HepG2 (cell line): ENCODE data around the gene LCAT. TPM values are rescaled to one million over a fixed set of nuclear protein-coding genes. Genes with fewer than 3 reads are reported as not detected.

Source experiments
- ATF3 ChIP-seq: sonication (generic); formaldehyde crosslinking; IDR thresholded peaks from 2 replicates; pipeline ENCODE4 v1.4.0; 2020; ENCODE audit warnings: missing genetic modification reagents
- EHMT2 ChIP-seq: fragments of 200-600 bp; sonication (generic); IDR thresholded peaks from 2 replicates; pipeline ENCODE4 v1.7.0; 2017; ENCODE audit warnings: antibody characterized with exemption, low read depth, low read length, borderline replicate concordance
- HNF4G ChIP-seq, 2 experiments: sonication (generic) in 1 of 2; formaldehyde crosslinking in 1 of 2; IDR thresholded peaks; 2 replicates each; pipeline versions ENCODE4 v1.4.0 to v1.6.1; 2011 to 2020; ENCODE audit warnings: borderline replicate concordance in 2 of 2, low read depth in 2 of 2, mild to moderate bottlenecking in 2 of 2, low read length in 1 of 2, missing genetic modification reagents in 1 of 2, moderate library complexity in 1 of 2
- MAFG ChIP-seq: sonication (generic); formaldehyde crosslinking; IDR thresholded peaks from 2 replicates; pipeline ENCODE4 v1.5.1; 2020; ENCODE audit warnings: mild to moderate bottlenecking, missing genetic modification reagents
- PCBP2 ChIP-seq: fragments of 200-400 bp; formaldehyde crosslinking; optimal IDR thresholded peaks from 2 replicates; pipeline ENCODE3; 2018; ENCODE audit warnings: low read length, low read depth; ENCODE audit not compliant: poor library complexity, severe bottlenecking
- PHF20 ChIP-seq: sonication (generic); formaldehyde crosslinking; IDR thresholded peaks from 2 replicates; pipeline ENCODE4 v1.5.0; 2020; ENCODE audit warnings: mild to moderate bottlenecking, missing genetic modification reagents
- POLR2A ChIP-seq, 2 experiments: IDR thresholded peaks; 2 replicates each; pipeline ENCODE4 v1.6.1; 2011; ENCODE audit warnings: low read depth in 2 of 2, low read length in 2 of 2, mild to moderate bottlenecking in 1 of 2, moderate library complexity in 1 of 2; ENCODE audit not compliant: insufficient read depth in 1 of 2
- POLR2AphosphoS5 ChIP-seq: IDR thresholded peaks from 2 replicates; pipeline ENCODE4 v1.6.1; 2012; ENCODE audit warnings: low read depth, low read length
- PPARG ChIP-seq: conservative IDR thresholded peaks from 2 replicates; pipeline ENCODE4 v1.6.1; 2016; ENCODE audit warnings: missing biosample characterization, missing genetic modification reagents
- RARG ChIP-seq: sonication (generic); formaldehyde crosslinking; IDR thresholded peaks from 2 replicates; pipeline ENCODE4 v1.4.0; 2020; ENCODE audit warnings: low read depth, mild to moderate bottlenecking, missing genetic modification reagents
- RFXANK ChIP-seq: IDR thresholded peaks from 2 replicates; pipeline ENCODE4 v1.6.1; 2016
- STAG1 ChIP-seq: sonication (generic); formaldehyde crosslinking; IDR thresholded peaks from 2 replicates; pipeline ENCODE4 v1.4.0; 2020; ENCODE audit warnings: missing genetic modification reagents
- STAT5B ChIP-seq: sonication (generic); formaldehyde crosslinking; IDR thresholded peaks from 2 replicates; pipeline ENCODE4 v1.4.0; 2020; ENCODE audit warnings: missing genetic modification reagents
- ZBTB38 ChIP-seq: sonication (generic); formaldehyde crosslinking; IDR thresholded peaks from 2 replicates; pipeline ENCODE4 v1.5.1; 2020; ENCODE audit warnings: mild to moderate bottlenecking, missing genetic modification reagents
- ZBTB8A ChIP-seq: sonication (generic); formaldehyde crosslinking; IDR thresholded peaks from 2 replicates; pipeline ENCODE4 v1.4.0; 2020; ENCODE audit warnings: mild to moderate bottlenecking, low read depth, missing genetic modification reagents, borderline replicate concordance
- ZFP36L1 ChIP-seq: sonication (generic); formaldehyde crosslinking; IDR thresholded peaks from 2 replicates; pipeline ENCODE4 v1.8.0; 2022; ENCODE audit warnings: mild to moderate bottlenecking, missing genetic modification reagents, moderate library complexity
- ZNF354B ChIP-seq: sonication (generic); formaldehyde crosslinking; IDR thresholded peaks from 2 replicates; pipeline ENCODE4 v1.8.0; 2022; ENCODE audit warnings: mild to moderate bottlenecking, missing genetic modification reagents
- ZNF550 ChIP-seq: sonication (generic); formaldehyde crosslinking; IDR thresholded peaks from 2 replicates; pipeline ENCODE4 v1.4.0; 2020; ENCODE audit warnings: mild to moderate bottlenecking, missing genetic modification reagents, borderline replicate concordance
- ZNF570 ChIP-seq: sonication (generic); formaldehyde crosslinking; IDR thresholded peaks from 2 replicates; pipeline ENCODE4 v1.4.0; 2020; ENCODE audit warnings: mild to moderate bottlenecking, missing genetic modification reagents, borderline replicate concordance
- ZNF598 ChIP-seq: sonication (generic); formaldehyde crosslinking; IDR thresholded peaks from 2 replicates; pipeline ENCODE4 v1.5.1; 2020; ENCODE audit warnings: mild to moderate bottlenecking, missing genetic modification reagents, borderline replicate concordance
- ZNF720 ChIP-seq: sonication (generic); formaldehyde crosslinking; IDR thresholded peaks from 2 replicates; pipeline ENCODE4 v1.4.0; 2020; ENCODE audit warnings: missing genetic modification reagents
- ZNF761 ChIP-seq: sonication (generic); formaldehyde crosslinking; conservative IDR thresholded peaks from 2 replicates; pipeline ENCODE4 v1.4.0; 2020; ENCODE audit warnings: mild to moderate bottlenecking, missing genetic modification reagents
- ZNF776 ChIP-seq: sonication (generic); formaldehyde crosslinking; IDR thresholded peaks from 2 replicates; pipeline ENCODE4 v1.4.0; 2020; ENCODE audit warnings: mild to moderate bottlenecking, missing genetic modification reagents
- ZNF883 ChIP-seq: sonication (generic); formaldehyde crosslinking; IDR thresholded peaks from 2 replicates; pipeline ENCODE4 v1.5.1; 2020; ENCODE audit warnings: mild to moderate bottlenecking, missing genetic modification reagents; ENCODE audit errors: not compliant biosample characterization
- ZSCAN25 ChIP-seq: sonication (generic); formaldehyde crosslinking; IDR thresholded peaks from 2 replicates; pipeline ENCODE4 v1.8.0; 2022; ENCODE audit warnings: mild to moderate bottlenecking, missing genetic modification reagents
- polyA plus RNA-seq, 8 experiments: library from polyadenylated mRNA; depleted of rRNA in 3 of 8; stranded (reverse) in 7 of 8; unstranded in 1 of 8; fragments of >200 nt; fragmentation: Illumina TruSeq in 4 of 8; extraction: Trizol in 4 of 8; gene quantifications; 2 replicates each; pipeline versions ENCODE4 v1.2.1 to v1.2.3, GENCODE V29; 2011 to 2016; ENCODE audit warnings: low read depth in 4 of 8, missing spikeins in 1 of 8, mixed read lengths in 1 of 8; ENCODE audit not compliant: insufficient read depth in 1 of 8
- total RNA-seq, 5 experiments: library from RNA; depleted of rRNA; stranded (reverse); fragments of >200 nt; fragmentation: Illumina TruSeq; extraction: Trizol; gene quantifications; 2 replicates each; pipeline ENCODE4 v1.2.3, GENCODE V29; 2016; ENCODE audit warnings: low read depth in 1 of 5
- TF ChIP-seq, protein P1 (sequence below): sonication (generic); formaldehyde crosslinking; conservative IDR thresholded peaks from 2 replicates; pipeline ENCODE4 v1.8.0; 2022; ENCODE audit warnings: low read depth, missing genetic modification reagents
- TF ChIP-seq, protein P2 (sequence below): sonication (generic); formaldehyde crosslinking; IDR thresholded peaks from 2 replicates; pipeline ENCODE4 v1.4.0; 2020; ENCODE audit warnings: low read depth, mild to moderate bottlenecking, missing genetic modification reagents
- TF ChIP-seq, protein P3 (sequence below): sonication (generic); formaldehyde crosslinking; IDR thresholded peaks from 2 replicates; pipeline ENCODE4 v1.5.0; 2020; ENCODE audit warnings: missing genetic modification reagents

Gene LCAT
- total and polyA plus RNA-seq, 2 of the 13 experiments (the other 11 are each of a cell fraction or from before 2014, with no cell fraction given), result 36.1 to 38.9 TPM

DNA sequence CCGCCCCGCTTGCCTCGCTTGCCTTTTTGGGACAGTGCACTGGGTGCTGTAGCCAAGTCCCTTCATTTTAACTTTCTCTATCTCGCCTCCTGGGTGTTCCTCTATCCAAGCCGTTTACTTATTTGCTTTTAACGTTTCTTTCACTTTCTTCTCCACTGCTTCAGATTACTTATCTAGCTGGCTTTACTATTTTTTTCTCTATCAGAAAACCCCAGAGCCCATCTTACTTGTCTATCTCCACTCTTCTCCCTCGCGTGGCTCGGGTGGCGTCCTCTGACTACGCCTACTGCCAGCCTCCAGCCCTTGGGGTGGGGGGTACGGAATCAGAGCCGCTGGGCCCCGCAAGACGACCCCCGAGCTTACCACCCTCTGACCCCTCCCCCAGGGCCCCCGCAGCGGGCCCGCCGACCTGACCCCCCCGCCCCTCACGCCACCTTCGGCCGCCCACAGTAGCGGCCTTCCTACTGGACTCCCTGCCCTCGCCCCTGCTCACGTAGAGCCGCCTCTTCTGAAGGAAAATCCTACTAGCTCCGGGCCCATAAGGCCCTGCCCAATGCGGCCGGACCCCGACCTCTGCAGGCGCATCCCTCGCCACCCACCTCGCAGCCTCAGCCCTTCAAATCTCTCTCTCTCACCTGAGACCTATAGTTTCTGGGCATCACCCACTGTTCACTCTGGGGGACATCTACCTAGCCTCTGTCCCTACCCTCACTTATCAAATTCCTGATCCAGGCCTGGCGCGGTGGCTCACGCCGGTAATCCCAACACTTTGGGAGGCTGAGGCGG lies 25.5 kb upstream of the LCAT start (continued):
- no peak for TF ChIP-seq ZNF720
- TF ChIP-seq ZNF883 (CRISPR knock-in tag), result no peak
- TF ChIP-seq PPARG (CRISPR knock-in tag), result no peak
- no peak for TF ChIP-seq ZNF354B (CRISPR knock-in tag)
- peak; percentile 24; the same call in 1 of the 2 replicates for TF ChIP-seq HNF4G (IDR thresholded peaks at IDR 0.05; ENCODE audit: borderline replicate concordance, low read depth, low read length)
- TF ChIP-seq HNF4G (CRISPR knock-in tag; IDR thresholded peaks at IDR 0.05; ENCODE audit: borderline replicate concordance, low read depth), result no peak
- no peak for TF ChIP-seq ZBTB8A (CRISPR knock-in tag)
- TF ChIP-seq, protein P1, sequence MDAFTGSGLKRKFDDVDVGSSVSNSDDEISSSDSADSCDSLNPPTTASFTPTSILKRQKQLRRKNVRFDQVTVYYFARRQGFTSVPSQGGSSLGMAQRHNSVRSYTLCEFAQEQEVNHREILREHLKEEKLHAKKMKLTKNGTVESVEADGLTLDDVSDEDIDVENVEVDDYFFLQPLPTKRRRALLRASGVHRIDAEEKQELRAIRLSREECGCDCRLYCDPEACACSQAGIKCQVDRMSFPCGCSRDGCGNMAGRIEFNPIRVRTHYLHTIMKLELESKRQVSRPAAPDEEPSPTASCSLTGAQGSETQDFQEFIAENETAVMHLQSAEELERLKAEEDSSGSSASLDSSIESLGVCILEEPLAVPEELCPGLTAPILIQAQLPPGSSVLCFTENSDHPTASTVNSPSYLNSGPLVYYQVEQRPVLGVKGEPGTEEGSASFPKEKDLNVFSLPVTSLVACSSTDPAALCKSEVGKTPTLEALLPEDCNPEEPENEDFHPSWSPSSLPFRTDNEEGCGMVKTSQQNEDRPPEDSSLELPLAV, result no peak
- peak; percentile 72 for TF ChIP-seq ZNF776 (CRISPR knock-in tag)
- 0 out of 2 replicates have a peak, but pooled peaks have one; percentile 77 for TF ChIP-seq RFXANK (CRISPR knock-in tag)
- TF ChIP-seq POLR2A (IDR thresholded peaks at IDR 0.05; ENCODE audit: insufficient read depth in 1 of 2, low read depth in 2 of 2, low read length in 2 of 2), result peak in 1 of 2 experiments; percentile 72; a peak in 1 of 4 replicates
- no peak for TF ChIP-seq ZNF570 (CRISPR knock-in tag)
- TF ChIP-seq MAFG (CRISPR knock-in tag), result no peak
- no peak for TF ChIP-seq STAT5B (CRISPR knock-in tag)
- TF ChIP-seq PHF20 (CRISPR knock-in tag), result peak; percentile 17; the same call in 1 of the 2 replicates
- 0 out of 2 replicates have a peak, but pooled peaks have one; percentile 56 for TF ChIP-seq ZNF598 (CRISPR knock-in tag)
- no peak for TF ChIP-seq ZFP36L1 (CRISPR knock-in tag)
- TF ChIP-seq ZNF761, result 0 out of 2 replicates have a peak, but pooled peaks have one; percentile 9
- TF ChIP-seq ZBTB38 (CRISPR knock-in tag), result peak; percentile 83; the same call in 1 of the 2 replicates
- no peak for TF ChIP-seq ZNF550 (CRISPR knock-in tag)
- TF ChIP-seq, protein P2, sequence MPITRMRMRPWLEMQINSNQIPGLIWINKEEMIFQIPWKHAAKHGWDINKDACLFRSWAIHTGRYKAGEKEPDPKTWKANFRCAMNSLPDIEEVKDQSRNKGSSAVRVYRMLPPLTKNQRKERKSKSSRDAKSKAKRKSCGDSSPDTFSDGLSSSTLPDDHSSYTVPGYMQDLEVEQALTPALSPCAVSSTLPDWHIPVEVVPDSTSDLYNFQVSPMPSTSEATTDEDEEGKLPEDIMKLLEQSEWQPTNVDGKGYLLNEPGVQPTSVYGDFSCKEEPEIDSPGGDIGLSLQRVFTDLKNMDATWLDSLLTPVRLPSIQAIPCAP (CRISPR knock-in tag), result no peak
- peak; percentile 64; the same call in 1 of the 2 replicates for TF ChIP-seq POLR2AphosphoS5
- TF ChIP-seq RARG (CRISPR knock-in tag), result no peak
- TF ChIP-seq ATF3 (CRISPR knock-in tag), result peak; percentile 27; the same call in 1 of the 2 replicates
- TF ChIP-seq EHMT2, result no peak
- no peak for TF ChIP-seq PCBP2
- peak; percentile 90; the same call in 1 of the 2 replicates for TF ChIP-seq ZSCAN25 (CRISPR knock-in tag)
- 0 out of 2 replicates have a peak, but pooled peaks have one; percentile 11 for TF ChIP-seq STAG1
- TF ChIP-seq, protein P3, sequence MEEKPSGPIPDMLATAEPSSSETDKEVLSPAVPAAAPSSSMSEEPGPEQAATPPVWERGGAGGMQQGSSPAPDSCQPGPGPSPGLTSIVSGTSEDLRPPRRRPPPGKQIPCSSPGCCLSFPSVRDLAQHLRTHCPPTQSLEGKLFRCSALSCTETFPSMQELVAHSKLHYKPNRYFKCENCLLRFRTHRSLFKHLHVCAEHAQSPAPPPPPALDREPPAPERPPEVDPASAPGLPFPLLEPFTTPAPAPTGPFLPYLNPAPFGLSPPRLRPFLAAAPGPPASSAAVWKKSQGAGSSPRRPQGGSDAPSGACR (CRISPR knock-in tag), result no peak
